Fibroblast of the aortic adventitia (primary cell): ENCODE data around the gene ABR. TPM values are rescaled to one million over a fixed set of nuclear protein-coding genes. Genes with fewer than 3 reads are reported as not detected.
"Not testable (repeated sequence)": the region's sequence is repeated elsewhere in the genome, so short reads cannot be mapped to it uniquely, and the experiment has no call there.

ENCODE experiments used
- DNase-seq: peaks from one replicate; pipeline ENCODE4 v3.0.0-alpha.2; 2010; ENCODE audit warnings: low read depth
- H3K4me3 ChIP-seq: 2 replicates; pipeline ENCODE4 v1.5.1; 2011; ENCODE audit warnings: low read depth, mild to moderate bottlenecking, control low read depth, low read length, moderate library complexity
- CTCF ChIP-seq: IDR thresholded peaks from 2 replicates; pipeline ENCODE4 v1.5.1; 2011; ENCODE audit warnings: mild to moderate bottlenecking, low read length, control low read depth, inconsistent platforms; ENCODE audit not compliant: insufficient read depth
- total RNA-seq: library from RNA; depleted of rRNA; stranded (reverse); fragments of >200 nt; gene quantifications from 2 replicates; pipeline ENCODE4 v1.2.3, GENCODE V29; 2012; ENCODE audit warnings: low replicate concordance

ABR gene
- total RNA-seq, 1 donor, result 76.8 TPM

GRCh38 chr17:1203111-1203966, 23.6 kb upstream of the ABR start:
- peak; percentile 53 for DNase-seq
- TF ChIP-seq CTCF, result no peak
- peak overlapping the region; percentile 61 for H3K4me3 ChIP-seq

GRCh38 chr17:1202291-1202690, 22.5 kb upstream of the ABR start:
- H3K4me3 ChIP-seq, result no peak overlapping the region
- no peak for TF ChIP-seq CTCF
- no peak for DNase-seq

GRCh38 chr17:1201132-1201702, 21.4 kb upstream of the ABR start:
- no peak for DNase-seq
- no peak for TF ChIP-seq CTCF
- H3K4me3 ChIP-seq, result no peak overlapping the region

- not testable (repeated sequence) for H3K4me3 ChIP-seq, DNase-seq
Observed at GRCh38 chr17:1199271-1199743, 19.5 kb upstream of the ABR start.

- TF ChIP-seq CTCF, result no peak
- H3K4me3 ChIP-seq, result no peak overlapping the region
- no peak for DNase-seq
Observed at GRCh38 chr17:1197781-1198490, 18.2 kb upstream of the ABR start.

- peak; percentile 57 for DNase-seq
- TF ChIP-seq CTCF, result no peak
- H3K4me3 ChIP-seq, result no peak overlapping the region
Observed at GRCh38 chr17:1197379-1197778, 17.6 kb upstream of the ABR start.

- no peak for DNase-seq
- TF ChIP-seq CTCF, result no peak
- H3K4me3 ChIP-seq, result no peak overlapping the region
Observed at GRCh38 chr17:1196946-1197345, 17.2 kb upstream of the ABR start.
